HepG2 (cell line): Measurements from ENCODE around the gene KCNAB1. TPM values are rescaled to one million over a fixed set of nuclear protein-coding genes. Genes with fewer than 3 reads are reported as not detected.

Experiments
- ATAC-seq: fragments of 200-7000 bp; cut with Tn5 transposase; 3 replicates; pipeline ENCODE4 v1.9.1; 2020; ENCODE audit warnings: mild to moderate bottlenecking, moderate library complexity
- BruUV-seq: library from RNA; stranded (reverse); fragments of 400-500 nt; replicated peaks from 2 replicates; lab custom pipeline; 2021; lab: Mats Ljungman, UMichigan
- CTCF ChIA-PET: fragments of 300-600 bp; formaldehyde crosslinking; extraction: SDS; loops from one replicate; lab custom pipeline; 2021; ENCODE audit warnings: low total read pairs, inconsistent platforms, low intra/inter-chr PET ratio; lab: Yijun Ruan, JAX
- POLR2A ChIA-PET: fragments of 350-600 bp; sonication (Branson Sonifier 250); formaldehyde crosslinking; loops from one replicate; lab custom pipeline; 2020; ENCODE audit warnings: antibody characterized with exemption, inconsistent platforms; lab: Yijun Ruan, JAX
- DNase-seq: peaks from one replicate; pipeline ENCODE4 v3.0.0-alpha.2; 2015; ENCODE audit warnings: low spot score
- FAIRE-seq: peaks from 3 replicates; lab custom pipeline; 2011; peaks lifted over from hg19 to GRCh38; lab: Jason Lieb, UNC
- H2AFZ ChIP-seq: one replicate; pipeline ENCODE4 v1.6.1; 2011; ENCODE audit warnings: low read length, inconsistent platforms
- H3K27ac ChIP-seq: fragments of 300-600 bp; 3 replicates; pipeline ENCODE4 v1.8.0; 2011; ENCODE audit warnings: mixed run types, mild to moderate bottlenecking, mixed read lengths, low read length, inconsistent platforms; ENCODE audit not compliant: insufficient read depth; ENCODE audit errors: extremely low read length
- H3K27me3 ChIP-seq, 2 experiments: fragments of 200-600 bp in 1 of 2; 2 replicates in 1 of 2; 3 replicates in 1 of 2; pipeline versions ENCODE4 v1.6.0 to v1.8.0; 2011; ENCODE audit warnings: low read length in 2 of 2, mild to moderate bottlenecking in 2 of 2, moderate library complexity in 2 of 2, inconsistent platforms in 1 of 2; ENCODE audit not compliant: insufficient read depth in 2 of 2, control insufficient read depth in 1 of 2
- H3K36me3 ChIP-seq, 2 experiments: fragments of 200-600 bp in 1 of 2; replicated peaks in 1 of 2; 2 replicates in 1 of 2; 3 replicates in 1 of 2; pipeline versions ENCODE4 v1.5.1 to v1.8.0; 2011; ENCODE audit warnings: low read length in 2 of 2, inconsistent platforms in 1 of 2; ENCODE audit not compliant: insufficient read depth in 2 of 2, control insufficient read depth in 1 of 2
- H3K4me1 ChIP-seq: 2 replicates; pipeline ENCODE4 v1.5.1; 2012; ENCODE audit warnings: low read length, inconsistent platforms; ENCODE audit not compliant: insufficient read depth
- H3K4me2 ChIP-seq: 2 replicates; pipeline ENCODE4 v1.6.0; 2011; ENCODE audit warnings: low read depth, low read length, inconsistent platforms
- H3K4me3 ChIP-seq, 3 experiments: fragments of 200-600 bp in 1 of 3; sonication (generic), shearing (Covaris generic) in 1 of 3; replicated peaks in 1 of 3; 2 replicates each; pipeline ENCODE4 v1.5.1; 2011 to 2016; ENCODE audit warnings: low read length in 3 of 3, inconsistent platforms in 2 of 3, low read depth in 2 of 3, mild to moderate bottlenecking in 2 of 3, control low read depth in 1 of 3, mixed read lengths in 1 of 3; ENCODE audit not compliant: insufficient read depth in 1 of 3
- H3K79me2 ChIP-seq: one replicate; pipeline ENCODE4 v1.6.1; 2011; ENCODE audit warnings: low read length, inconsistent platforms; ENCODE audit not compliant: insufficient read depth
- H3K9ac ChIP-seq: 2 replicates; pipeline ENCODE4 v1.6.0; 2011; ENCODE audit warnings: mild to moderate bottlenecking, low read depth, low read length, inconsistent platforms; ENCODE audit not compliant: insufficient read depth
- H3K9me3 ChIP-seq: 2 replicates; pipeline ENCODE4 v1.5.1; 2012; ENCODE audit warnings: mild to moderate bottlenecking, low read length
- H4K20me1 ChIP-seq: 2 replicates; pipeline ENCODE4 v1.6.0; 2011; ENCODE audit warnings: inconsistent platforms, mild to moderate bottlenecking, low read length, moderate library complexity; ENCODE audit not compliant: insufficient read depth
- HCFC1 ChIP-seq: fragments of 150-350 bp; IDR thresholded peaks from 2 replicates; pipeline ENCODE4 v1.6.1; 2014; ENCODE audit warnings: low read depth, low read length
- MTA3 ChIP-seq: sonication (generic); formaldehyde crosslinking; IDR thresholded peaks from 2 replicates; pipeline ENCODE4 v1.4.0; 2020; ENCODE audit warnings: missing genetic modification reagents
- TBL1XR1 ChIP-seq: fragments of 150-350 bp; IDR thresholded peaks from 2 replicates; pipeline ENCODE4 v1.6.1; 2014; ENCODE audit warnings: borderline replicate concordance, low read length; ENCODE audit not compliant: partially characterized antibody
- ZBED4 ChIP-seq: sonication (generic); formaldehyde crosslinking; IDR thresholded peaks from 2 replicates; pipeline ENCODE4 v1.4.0; 2020; ENCODE audit warnings: missing genetic modification reagents, borderline replicate concordance
- ZFP82 ChIP-seq: sonication (generic); formaldehyde crosslinking; IDR thresholded peaks from 2 replicates; pipeline ENCODE4 v1.5.1; 2020; ENCODE audit warnings: mild to moderate bottlenecking, missing genetic modification reagents, borderline replicate concordance
- ZNF17 ChIP-seq: sonication (generic); formaldehyde crosslinking; IDR thresholded peaks from 2 replicates; pipeline ENCODE4 v1.5.0; 2020; ENCODE audit warnings: mild to moderate bottlenecking, missing genetic modification reagents
- ZNF205 ChIP-seq: IDR thresholded peaks from 2 replicates; pipeline ENCODE4 v1.6.1; 2018; ENCODE audit warnings: missing biosample characterization, missing genetic modification reagents
- ZNF616 ChIP-seq: sonication (generic); formaldehyde crosslinking; IDR thresholded peaks from 2 replicates; pipeline ENCODE4 v1.5.0; 2020; ENCODE audit warnings: low read depth, mild to moderate bottlenecking, missing genetic modification reagents
- ZNF777 ChIP-seq: sonication (generic); formaldehyde crosslinking; IDR thresholded peaks from 2 replicates; pipeline ENCODE4 v1.4.0; 2020; ENCODE audit warnings: missing genetic modification reagents
- WGBS: methylation state at CpG from one replicate; pipeline ENCODE4 v1.1.6; 2017; ENCODE audit warnings: low lambda C conversion rate; 5-methylcytosine and 5-hydroxymethylcytosine counted together
- in situ Hi-C: cut with HindIII; loops from 2 replicates; pipeline ENCODE4 v1.10.0; 2017; ENCODE audit warnings: low pct_unique_long_range_greater_than_20kb; ENCODE audit not compliant: extremely low pct_ligation_motif_present
- intact Hi-C: fragments of 100-400 bp; cut with micrococcal nuclease; formaldehyde crosslinking; loops from one replicate; pipeline ENCODE4 v1.10.0; 2022; ENCODE audit not compliant: unreplicated experiment
- polyA plus RNA-seq, 8 experiments: library from polyadenylated mRNA; depleted of rRNA in 3 of 8; stranded (reverse) in 7 of 8; unstranded in 1 of 8; fragments of >200 nt; fragmentation: Illumina TruSeq in 4 of 8; extraction: Trizol in 4 of 8; gene quantifications; 2 replicates each; pipeline versions ENCODE4 v1.2.1 to v1.2.3, GENCODE V29; 2011 to 2016; ENCODE audit warnings: low read depth in 4 of 8, missing spikeins in 1 of 8, mixed read lengths in 1 of 8; ENCODE audit not compliant: insufficient read depth in 1 of 8
- total RNA-seq, 5 experiments: library from RNA; depleted of rRNA; stranded (reverse); fragments of >200 nt; fragmentation: Illumina TruSeq; extraction: Trizol; gene quantifications; 2 replicates each; pipeline ENCODE4 v1.2.3, GENCODE V29; 2016; ENCODE audit warnings: low read depth in 1 of 5
- TF ChIP-seq, protein P1 (sequence below): IDR thresholded peaks from 2 replicates; pipeline ENCODE4 v1.6.1; 2016; ENCODE audit warnings: low read depth, borderline replicate concordance

The KCNAB1 gene
- total and polyA plus RNA-seq, 2 of the 13 experiments (the other 11 are each of a cell fraction or from before 2014, with no cell fraction given): not detected

- BruUV-seq: no TSS peak
- H3K27me3 ChIP-seq: no peaks in the 10 kb centered on the region
These were observed 252.7 kb downstream of the KCNAB1 start for GRCh38 chr3:156373095-156373494.

GRCh38 chr3:156373654-156374053 lies 253.3 kb downstream of the KCNAB1 start:
- TF ChIP-seq ZNF777 (CRISPR knock-in tag): no peak
- TF ChIP-seq TBL1XR1: no peak
- TF ChIP-seq, protein P1, sequence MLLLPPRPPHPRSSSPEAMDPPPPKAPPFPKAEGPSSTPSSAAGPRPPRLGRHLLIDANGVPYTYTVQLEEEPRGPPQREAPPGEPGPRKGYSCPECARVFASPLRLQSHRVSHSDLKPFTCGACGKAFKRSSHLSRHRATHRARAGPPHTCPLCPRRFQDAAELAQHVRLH (CRISPR knock-in tag): no peak
- TF ChIP-seq ZFP82 (CRISPR knock-in tag): no peak
- no peak for TF ChIP-seq ZBED4 (CRISPR knock-in tag)
- in situ Hi-C loops: no loop called here
- H3K27me3 ChIP-seq: no peaks in the 10 kb centered on the region
- no peak overlapping the region for H3K4me3 ChIP-seq
- intact Hi-C loops: no loop called here
- H3K9me3 ChIP-seq: no peaks in the 10 kb centered on the region
- H3K27ac ChIP-seq: no peak overlapping the region
- no peak overlapping the region for H2AFZ ChIP-seq
- FAIRE-seq (no peak), DNase-seq (no peak), ATAC-seq (no peak)
- no peak overlapping the region for H3K9ac ChIP-seq
- H3K4me2 ChIP-seq: no peak overlapping the region
- no TSS peak for BruUV-seq
- 9% methylated on average over 2 of the region's 2 CpGs for WGBS
- CTCF ChIA-PET: no interaction called here
- POLR2A ChIA-PET: no interaction called here
- no peaks in the 10 kb centered on the region for H3K36me3 ChIP-seq
- H4K20me1 ChIP-seq: no peaks in the 10 kb centered on the region
- H3K79me2 ChIP-seq: no peaks in the 10 kb centered on the region
- H3K4me1 ChIP-seq: no peaks in the 10 kb centered on the region

More at GRCh38 chr3:156373095-156373494, 252.7 kb downstream of the KCNAB1 start:
- Histone ChIP-seq H2AFZ (no peak overlapping the region), H3K9me3 (no peaks in the 10 kb centered on the region), H3K36me3 (no peaks in the 10 kb centered on the region), H3K4me2 (no peak overlapping the region), H3K9ac (no peak overlapping the region), H3K79me2 (no peaks in the 10 kb centered on the region), H3K27ac (no peak overlapping the region), H4K20me1 (no peaks in the 10 kb centered on the region), H3K4me1 (no peaks in the 10 kb centered on the region), H3K4me3 (no peak overlapping the region)
- CTCF ChIA-PET: no interaction called here
- DNase-seq (no peak), FAIRE-seq (no peak), ATAC-seq (no peak)
- TF ChIP-seq ZNF616 (CRISPR knock-in tag): no peak
- no peak for TF ChIP-seq ZNF17 (CRISPR knock-in tag)
- TF ChIP-seq ZNF205: no peak
- no peak for TF ChIP-seq HCFC1
- no peak for TF ChIP-seq MTA3
- intact Hi-C loops (no loop called here), in situ Hi-C loops (no loop called here)
- POLR2A ChIA-PET: no interaction called here
- 20% methylated on average over 1 of the region's 1 CpG for WGBS
